WTC11 (cell line): ENCODE data around the gene IQCE. TPM values are rescaled to one million over a fixed set of nuclear protein-coding genes. Genes with fewer than 3 reads are reported as not detected.

Experiments
- ATAC-seq: fragments of 200-7000 bp; cut with Tn5 transposase; 2 replicates; pipeline ENCODE4 v1.10.0; 2021; ENCODE audit warnings: mild to moderate bottlenecking, moderate library complexity
- CTCF ChIA-PET: fragments of 300-600 bp; sonication (Branson Sonifier 250); formaldehyde crosslinking; loops from one replicate; lab custom pipeline; 2021; ENCODE audit warnings: antibody characterized with exemption; lab: Charles Lee
- POLR2A ChIA-PET: fragments of 350-600 bp; sonication (Branson Sonifier 250); formaldehyde crosslinking; loops from one replicate; lab custom pipeline; 2021; ENCODE audit warnings: antibody characterized with exemption; lab: Charles Lee
- DNase-seq: peaks from one replicate; pipeline ENCODE4 v3.0.0; 2021; ENCODE audit warnings: low spot score
- H3K27ac Mint-ChIP-seq: 2 replicates; pipeline ENCODE4 v1.8.0; 2021; ENCODE audit warnings: mixed read lengths
- H3K27me3 Mint-ChIP-seq: 2 replicates; pipeline ENCODE4 v1.8.0; 2021; ENCODE audit warnings: low read depth, mild to moderate bottlenecking, moderate library complexity, mixed read lengths
- H3K36me3 Mint-ChIP-seq: 2 replicates; pipeline ENCODE4 v1.8.0; 2021; ENCODE audit warnings: mixed read lengths
- H3K4me1 Mint-ChIP-seq: 2 replicates; pipeline ENCODE4 v1.8.0; 2022; ENCODE audit warnings: mixed read lengths
- H3K4me3 Mint-ChIP-seq: 2 replicates; pipeline ENCODE4 v1.8.0; 2021; ENCODE audit warnings: mild to moderate bottlenecking, moderate library complexity, mixed read lengths
- H3K9me3 Mint-ChIP-seq: 2 replicates; pipeline ENCODE4 v1.8.0; 2021; ENCODE audit warnings: mixed read lengths
- ATF1 ChIP-seq: sonication (generic); formaldehyde crosslinking; IDR thresholded peaks from 2 replicates; pipeline ENCODE4 v1.8.1; 2023; ENCODE audit warnings: mild to moderate bottlenecking, moderate library complexity, missing genetic modification reagents
- CREB1 ChIP-seq: sonication (generic); formaldehyde crosslinking; IDR thresholded peaks from 2 replicates; pipeline ENCODE4 v1.8.0; 2023; ENCODE audit warnings: mild to moderate bottlenecking, missing genetic modification reagents
- FOXJ3 ChIP-seq: sonication (generic); formaldehyde crosslinking; IDR thresholded peaks from 2 replicates; pipeline ENCODE4 v1.9.0; 2021; ENCODE audit warnings: missing genetic modification reagents, mild to moderate bottlenecking, borderline replicate concordance
- MYBL2 ChIP-seq: sonication (generic); formaldehyde crosslinking; IDR thresholded peaks from 2 replicates; pipeline ENCODE4 v1.8.1; 2023; ENCODE audit warnings: mild to moderate bottlenecking, moderate library complexity, missing genetic modification reagents
- NR2C2 ChIP-seq: sonication (generic); formaldehyde crosslinking; IDR thresholded peaks from 2 replicates; pipeline ENCODE4 v1.8.0; 2022; ENCODE audit warnings: mild to moderate bottlenecking, missing genetic modification reagents
- OVOL2 ChIP-seq: fragments of 250-450 bp; sonication (Bioruptor Pico); IDR thresholded peaks from 2 replicates; pipeline ENCODE4 v1.9.0; 2021; ENCODE audit warnings: mild to moderate bottlenecking, borderline replicate concordance
- RELA ChIP-seq: sonication (generic); formaldehyde crosslinking; IDR thresholded peaks from 2 replicates; pipeline ENCODE4 v1.8.1; 2022; ENCODE audit warnings: missing genetic modification reagents, mild to moderate bottlenecking, borderline replicate concordance
- ZNF121 ChIP-seq: sonication (generic); formaldehyde crosslinking; IDR thresholded peaks from 2 replicates; pipeline ENCODE4 v1.8.0; 2023; ENCODE audit warnings: missing genetic modification reagents
- ZNF219 ChIP-seq: sonication (generic); formaldehyde crosslinking; IDR thresholded peaks from 2 replicates; pipeline ENCODE4 v1.8.0; 2023; ENCODE audit warnings: missing genetic modification reagents, mild to moderate bottlenecking, borderline replicate concordance
- ZNF396 ChIP-seq: fragments of 250-450 bp; sonication (Bioruptor Pico); IDR thresholded peaks from 2 replicates; pipeline ENCODE4 v1.8.0; 2021; ENCODE audit warnings: mild to moderate bottlenecking, moderate library complexity, borderline replicate concordance
- total RNA-seq: library from RNA; stranded (reverse); gene quantifications from 3 replicates; pipeline ENCODE4 v1.2.3, GENCODE V29; 2021
- TF ChIP-seq, protein P1 (sequence below): sonication (generic); formaldehyde crosslinking; IDR thresholded peaks from 2 replicates; pipeline ENCODE4 v1.8.0; 2022; ENCODE audit warnings: mild to moderate bottlenecking, missing genetic modification reagents
- TF ChIP-seq, protein P2 (sequence below): sonication (generic); formaldehyde crosslinking; IDR thresholded peaks from 2 replicates; pipeline ENCODE4 v1.8.0; 2023; ENCODE audit warnings: missing genetic modification reagents
- TF ChIP-seq, protein P3 (sequence below): fragments of 250-450 bp; sonication (Bioruptor Pico); conservative IDR thresholded peaks from 2 replicates; pipeline ENCODE4 v1.9.0; 2021; ENCODE audit warnings: mild to moderate bottlenecking
- TF ChIP-seq, protein P4 (sequence below): sonication (generic); formaldehyde crosslinking; IDR thresholded peaks from 2 replicates; pipeline ENCODE4 v1.8.0; 2023; ENCODE audit warnings: missing genetic modification reagents, mild to moderate bottlenecking, borderline replicate concordance
- TF ChIP-seq, protein P5 (sequence below): sonication (generic); formaldehyde crosslinking; IDR thresholded peaks from 2 replicates; pipeline ENCODE4 v1.8.1; 2023; ENCODE audit warnings: mild to moderate bottlenecking, missing genetic modification reagents
- TF ChIP-seq, protein P6 (sequence below): sonication (generic); formaldehyde crosslinking; IDR thresholded peaks from 2 replicates; pipeline ENCODE4 v1.8.0; 2023; ENCODE audit warnings: mild to moderate bottlenecking, missing genetic modification reagents

The IQCE gene
- total RNA-seq, 1 experiment from 2014 or later, result 4.4 TPM

DNA sequence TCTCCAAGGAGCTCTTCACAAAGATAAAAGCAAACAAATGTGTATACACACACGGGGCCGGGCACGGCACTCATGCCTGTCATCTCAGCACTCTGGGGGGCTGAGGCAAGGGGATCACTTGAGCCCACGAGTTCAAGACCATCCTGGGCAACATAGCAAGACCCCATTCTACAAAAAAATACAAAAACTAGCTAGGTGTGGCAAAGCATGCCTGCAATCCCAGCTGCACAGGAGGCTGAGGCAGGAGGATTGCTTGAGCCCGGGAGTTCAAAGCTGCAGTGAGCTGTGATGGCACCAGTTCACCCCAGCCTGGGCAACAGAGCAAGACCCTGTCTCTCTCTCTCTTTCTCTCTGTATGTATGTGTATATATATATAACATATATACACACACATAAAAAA is 95.3 kb downstream of the IQCE start:
- Mint-ChIP-seq H3K36me3 (peaks cover 35% of the 10 kb centered on the region), H3K4me3 (no peak overlapping the region), H3K9me3 (no peaks in the 10 kb centered on the region), H3K27me3 (no peaks in the 10 kb centered on the region), H3K4me1 (no peaks in the 10 kb centered on the region), H3K27ac (no peak overlapping the region)
- no peak for ATAC-seq
- no peak for DNase-seq
- CTCF ChIA-PET, result interaction anchor here (1.3 to 1.4 kb wide), 2 partner anchors 23 to 45 kb away, joined by 6 to 7 read pairs; no protein-coding TSS in a partner anchor
- POLR2A ChIA-PET, result interaction anchor here (1.4 kb wide), 1 partner anchor 9 kb away, joined by 3 read pairs; no protein-coding TSS in a partner anchor
- TF ChIP-seq FOXJ3 (CRISPR knock-in tag), result no peak
- TF ChIP-seq ZNF121 (CRISPR knock-in tag), result peak; percentile 92

DNA sequence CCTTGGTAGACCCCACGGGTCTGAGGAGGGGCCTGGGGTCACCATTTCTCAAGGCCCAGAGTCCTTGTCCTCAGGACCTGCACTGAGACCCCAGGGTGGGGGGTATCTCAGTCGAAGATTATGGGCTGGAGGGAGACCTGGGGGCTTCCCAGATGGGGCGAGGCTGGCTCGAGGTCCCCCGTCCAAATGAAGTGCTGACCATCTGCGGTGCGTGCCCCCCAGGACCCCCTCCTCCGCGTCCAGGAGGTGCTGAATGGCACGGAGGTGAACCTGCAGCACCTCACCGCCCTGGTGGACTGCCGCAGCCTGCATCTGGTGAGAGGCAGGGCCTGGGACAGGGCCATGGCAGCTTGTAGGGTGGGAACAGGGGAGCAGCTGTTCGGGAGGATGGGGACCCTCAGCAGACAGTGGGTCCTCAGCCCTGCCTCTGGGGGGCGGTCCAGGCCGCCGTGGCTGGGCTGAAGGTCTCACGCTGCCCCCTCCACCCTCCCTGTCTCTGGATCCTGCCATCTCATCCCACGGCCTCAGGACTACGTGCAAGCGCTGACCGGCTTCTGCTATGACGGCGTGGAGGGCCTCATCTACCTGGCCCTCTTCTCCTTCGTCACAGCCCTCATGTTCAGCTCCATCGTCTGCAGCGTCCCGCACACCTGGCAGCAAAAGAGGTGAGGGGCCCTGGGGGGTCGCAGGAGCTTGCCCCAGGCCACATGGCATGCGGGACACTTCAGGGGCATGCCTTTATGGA is 97.3 kb downstream of the IQCE start:
- H3K27ac Mint-ChIP-seq, result no peak overlapping the region
- no peaks in the 10 kb centered on the region for H3K27me3 Mint-ChIP-seq
- CTCF ChIA-PET, result interaction anchor here (1.3 to 1.9 kb wide), 2 partner anchors 25 to 47 kb away, joined by 4 to 5 read pairs; no protein-coding TSS in a partner anchor
- TF ChIP-seq RELA (no peak), MYBL2 (no peak), NR2C2 (CRISPR knock-in tag) (no peak)
- TF ChIP-seq, protein P1, sequence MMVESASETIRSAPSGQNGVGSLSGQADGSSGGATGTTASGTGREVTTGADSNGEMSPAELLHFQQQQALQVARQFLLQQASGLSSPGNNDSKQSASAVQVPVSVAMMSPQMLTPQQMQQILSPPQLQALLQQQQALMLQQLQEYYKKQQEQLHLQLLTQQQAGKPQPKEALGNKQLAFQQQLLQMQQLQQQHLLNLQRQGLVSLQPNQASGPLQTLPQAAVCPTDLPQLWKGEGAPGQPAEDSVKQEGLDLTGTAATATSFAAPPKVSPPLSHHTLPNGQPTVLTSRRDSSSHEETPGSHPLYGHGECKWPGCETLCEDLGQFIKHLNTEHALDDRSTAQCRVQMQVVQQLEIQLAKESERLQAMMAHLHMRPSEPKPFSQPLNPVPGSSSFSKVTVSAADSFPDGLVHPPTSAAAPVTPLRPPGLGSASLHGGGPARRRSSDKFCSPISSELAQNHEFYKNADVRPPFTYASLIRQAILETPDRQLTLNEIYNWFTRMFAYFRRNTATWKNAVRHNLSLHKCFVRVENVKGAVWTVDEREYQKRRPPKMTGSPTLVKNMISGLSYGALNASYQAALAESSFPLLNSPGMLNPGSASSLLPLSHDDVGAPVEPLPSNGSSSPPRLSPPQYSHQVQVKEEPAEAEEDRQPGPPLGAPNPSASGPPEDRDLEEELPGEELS, result no peak
- H3K4me1 Mint-ChIP-seq, result no peaks in the 10 kb centered on the region
- POLR2A ChIA-PET, result no interaction called here
- no peak overlapping the region for H3K4me3 Mint-ChIP-seq
- ATAC-seq, result no peak
- no peak for DNase-seq
- H3K36me3 Mint-ChIP-seq, result peaks cover 31% of the 10 kb centered on the region
- H3K9me3 Mint-ChIP-seq, result no peaks in the 10 kb centered on the region

DNA sequence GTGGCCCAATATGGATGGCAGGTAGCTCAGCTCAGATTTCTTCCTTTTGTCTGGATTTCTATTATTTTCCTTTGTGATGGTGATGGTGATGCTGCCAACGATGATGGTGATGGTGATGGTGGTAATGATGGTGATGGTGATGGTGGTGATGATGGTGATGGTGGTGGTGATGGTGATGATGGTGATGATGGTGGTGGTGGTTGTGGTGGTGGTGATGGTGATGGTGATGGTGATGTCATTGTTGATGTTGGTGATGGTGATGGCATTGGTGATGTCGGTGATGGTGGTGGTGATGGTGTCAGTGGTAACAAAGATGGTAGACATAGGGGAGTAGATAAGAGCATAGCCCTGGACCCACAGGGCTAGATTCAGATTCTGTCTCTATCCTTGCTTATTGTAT is 98.4 kb downstream of the IQCE start:
- H3K27me3 Mint-ChIP-seq, result no peaks in the 10 kb centered on the region
- peaks cover 23% of the 10 kb centered on the region for H3K36me3 Mint-ChIP-seq
- no peaks in the 10 kb centered on the region for H3K9me3 Mint-ChIP-seq
- peak overlapping the region; percentile 84 for H3K27ac Mint-ChIP-seq
- ChIA-PET POLR2A (no interaction called here), CTCF (interaction anchor here (1.3 to 1.9 kb wide), 2 partner anchors 24 to 48 kb away, joined by 4 to 5 read pairs; no protein-coding TSS in a partner anchor)
- no peaks in the 10 kb centered on the region for H3K4me1 Mint-ChIP-seq
- no peak for DNase-seq
- H3K4me3 Mint-ChIP-seq, result no peak overlapping the region
- ATAC-seq, result no peak
- TF ChIP-seq, protein P2, sequence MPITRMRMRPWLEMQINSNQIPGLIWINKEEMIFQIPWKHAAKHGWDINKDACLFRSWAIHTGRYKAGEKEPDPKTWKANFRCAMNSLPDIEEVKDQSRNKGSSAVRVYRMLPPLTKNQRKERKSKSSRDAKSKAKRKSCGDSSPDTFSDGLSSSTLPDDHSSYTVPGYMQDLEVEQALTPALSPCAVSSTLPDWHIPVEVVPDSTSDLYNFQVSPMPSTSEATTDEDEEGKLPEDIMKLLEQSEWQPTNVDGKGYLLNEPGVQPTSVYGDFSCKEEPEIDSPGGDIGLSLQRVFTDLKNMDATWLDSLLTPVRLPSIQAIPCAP (CRISPR knock-in tag), result no peak
- TF ChIP-seq, protein P3, sequence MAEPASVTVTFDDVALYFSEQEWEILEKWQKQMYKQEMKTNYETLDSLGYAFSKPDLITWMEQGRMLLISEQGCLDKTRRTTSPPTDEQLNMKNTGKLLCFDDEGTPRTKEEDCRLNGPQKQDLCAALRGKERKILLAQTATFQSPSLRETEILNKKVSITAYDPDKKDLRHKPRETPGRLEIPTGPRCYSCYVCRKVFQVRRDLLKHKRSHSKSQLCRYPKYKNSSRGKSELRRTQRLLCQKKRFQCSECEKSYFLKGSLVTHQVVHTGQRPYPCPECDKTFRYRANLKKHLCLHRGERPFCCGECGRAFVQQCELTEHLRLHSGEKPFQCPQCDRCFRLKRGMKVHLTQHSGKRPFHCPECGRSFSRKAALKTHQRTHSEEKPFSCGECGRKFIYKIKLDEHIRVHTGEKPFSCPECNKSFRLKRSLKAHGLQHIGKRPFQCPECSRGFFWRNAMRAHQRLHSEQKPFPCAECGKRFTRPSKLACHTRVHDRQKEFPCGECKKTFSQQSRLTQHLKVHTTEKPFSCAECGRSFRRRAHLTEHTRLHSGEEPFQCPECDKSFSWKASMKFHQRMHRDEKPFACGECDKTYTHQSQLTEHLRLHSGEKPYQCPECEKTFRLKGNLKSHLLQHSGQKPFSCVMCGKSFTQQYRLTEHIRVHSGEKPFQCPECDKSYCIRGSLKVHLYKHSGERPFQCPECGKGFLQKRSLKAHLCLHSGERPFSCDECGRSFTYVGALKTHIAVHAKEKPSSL (CRISPR knock-in tag), result no peak
- TF ChIP-seq CREB1, result no peak
- TF ChIP-seq ZNF396 (CRISPR knock-in tag), result no peak
- TF ChIP-seq, protein P4, sequence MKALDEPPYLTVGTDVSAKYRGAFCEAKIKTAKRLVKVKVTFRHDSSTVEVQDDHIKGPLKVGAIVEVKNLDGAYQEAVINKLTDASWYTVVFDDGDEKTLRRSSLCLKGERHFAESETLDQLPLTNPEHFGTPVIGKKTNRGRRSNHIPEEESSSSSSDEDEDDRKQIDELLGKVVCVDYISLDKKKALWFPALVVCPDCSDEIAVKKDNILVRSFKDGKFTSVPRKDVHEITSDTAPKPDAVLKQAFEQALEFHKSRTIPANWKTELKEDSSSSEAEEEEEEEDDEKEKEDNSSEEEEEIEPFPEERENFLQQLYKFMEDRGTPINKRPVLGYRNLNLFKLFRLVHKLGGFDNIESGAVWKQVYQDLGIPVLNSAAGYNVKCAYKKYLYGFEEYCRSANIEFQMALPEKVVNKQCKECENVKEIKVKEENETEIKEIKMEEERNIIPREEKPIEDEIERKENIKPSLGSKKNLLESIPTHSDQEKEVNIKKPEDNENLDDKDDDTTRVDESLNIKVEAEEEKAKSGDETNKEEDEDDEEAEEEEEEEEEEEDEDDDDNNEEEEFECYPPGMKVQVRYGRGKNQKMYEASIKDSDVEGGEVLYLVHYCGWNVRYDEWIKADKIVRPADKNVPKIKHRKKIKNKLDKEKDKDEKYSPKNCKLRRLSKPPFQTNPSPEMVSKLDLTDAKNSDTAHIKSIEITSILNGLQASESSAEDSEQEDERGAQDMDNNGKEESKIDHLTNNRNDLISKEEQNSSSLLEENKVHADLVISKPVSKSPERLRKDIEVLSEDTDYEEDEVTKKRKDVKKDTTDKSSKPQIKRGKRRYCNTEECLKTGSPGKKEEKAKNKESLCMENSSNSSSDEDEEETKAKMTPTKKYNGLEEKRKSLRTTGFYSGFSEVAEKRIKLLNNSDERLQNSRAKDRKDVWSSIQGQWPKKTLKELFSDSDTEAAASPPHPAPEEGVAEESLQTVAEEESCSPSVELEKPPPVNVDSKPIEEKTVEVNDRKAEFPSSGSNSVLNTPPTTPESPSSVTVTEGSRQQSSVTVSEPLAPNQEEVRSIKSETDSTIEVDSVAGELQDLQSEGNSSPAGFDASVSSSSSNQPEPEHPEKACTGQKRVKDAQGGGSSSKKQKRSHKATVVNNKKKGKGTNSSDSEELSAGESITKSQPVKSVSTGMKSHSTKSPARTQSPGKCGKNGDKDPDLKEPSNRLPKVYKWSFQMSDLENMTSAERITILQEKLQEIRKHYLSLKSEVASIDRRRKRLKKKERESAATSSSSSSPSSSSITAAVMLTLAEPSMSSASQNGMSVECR (CRISPR knock-in tag), result no peak
- TF ChIP-seq, protein P5, sequence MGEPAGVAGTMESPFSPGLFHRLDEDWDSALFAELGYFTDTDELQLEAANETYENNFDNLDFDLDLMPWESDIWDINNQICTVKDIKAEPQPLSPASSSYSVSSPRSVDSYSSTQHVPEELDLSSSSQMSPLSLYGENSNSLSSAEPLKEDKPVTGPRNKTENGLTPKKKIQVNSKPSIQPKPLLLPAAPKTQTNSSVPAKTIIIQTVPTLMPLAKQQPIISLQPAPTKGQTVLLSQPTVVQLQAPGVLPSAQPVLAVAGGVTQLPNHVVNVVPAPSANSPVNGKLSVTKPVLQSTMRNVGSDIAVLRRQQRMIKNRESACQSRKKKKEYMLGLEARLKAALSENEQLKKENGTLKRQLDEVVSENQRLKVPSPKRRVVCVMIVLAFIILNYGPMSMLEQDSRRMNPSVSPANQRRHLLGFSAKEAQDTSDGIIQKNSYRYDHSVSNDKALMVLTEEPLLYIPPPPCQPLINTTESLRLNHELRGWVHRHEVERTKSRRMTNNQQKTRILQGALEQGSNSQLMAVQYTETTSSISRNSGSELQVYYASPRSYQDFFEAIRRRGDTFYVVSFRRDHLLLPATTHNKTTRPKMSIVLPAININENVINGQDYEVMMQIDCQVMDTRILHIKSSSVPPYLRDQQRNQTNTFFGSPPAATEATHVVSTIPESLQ (CRISPR knock-in tag), result no peak
- TF ChIP-seq ATF1, result no peak
- TF ChIP-seq, protein P6, sequence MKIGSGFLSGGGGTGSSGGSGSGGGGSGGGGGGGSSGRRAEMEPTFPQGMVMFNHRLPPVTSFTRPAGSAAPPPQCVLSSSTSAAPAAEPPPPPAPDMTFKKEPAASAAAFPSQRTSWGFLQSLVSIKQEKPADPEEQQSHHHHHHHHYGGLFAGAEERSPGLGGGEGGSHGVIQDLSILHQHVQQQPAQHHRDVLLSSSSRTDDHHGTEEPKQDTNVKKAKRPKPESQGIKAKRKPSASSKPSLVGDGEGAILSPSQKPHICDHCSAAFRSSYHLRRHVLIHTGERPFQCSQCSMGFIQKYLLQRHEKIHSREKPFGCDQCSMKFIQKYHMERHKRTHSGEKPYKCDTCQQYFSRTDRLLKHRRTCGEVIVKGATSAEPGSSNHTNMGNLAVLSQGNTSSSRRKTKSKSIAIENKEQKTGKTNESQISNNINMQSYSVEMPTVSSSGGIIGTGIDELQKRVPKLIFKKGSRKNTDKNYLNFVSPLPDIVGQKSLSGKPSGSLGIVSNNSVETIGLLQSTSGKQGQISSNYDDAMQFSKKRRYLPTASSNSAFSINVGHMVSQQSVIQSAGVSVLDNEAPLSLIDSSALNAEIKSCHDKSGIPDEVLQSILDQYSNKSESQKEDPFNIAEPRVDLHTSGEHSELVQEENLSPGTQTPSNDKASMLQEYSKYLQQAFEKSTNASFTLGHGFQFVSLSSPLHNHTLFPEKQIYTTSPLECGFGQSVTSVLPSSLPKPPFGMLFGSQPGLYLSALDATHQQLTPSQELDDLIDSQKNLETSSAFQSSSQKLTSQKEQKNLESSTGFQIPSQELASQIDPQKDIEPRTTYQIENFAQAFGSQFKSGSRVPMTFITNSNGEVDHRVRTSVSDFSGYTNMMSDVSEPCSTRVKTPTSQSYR (CRISPR knock-in tag), result no peak
- no peak for TF ChIP-seq ZNF219
- TF ChIP-seq OVOL2 (CRISPR knock-in tag), result no peak
